HepG2 (cell line): Measurements from ENCODE around the gene ANKRD2.

Experiments
- CBFB ChIP-seq: sonication (generic); formaldehyde crosslinking; IDR thresholded peaks from 2 replicates; pipeline ENCODE4 v1.4.0; 2020; ENCODE audit warnings: missing genetic modification reagents
- E2F1 ChIP-seq: sonication (generic); formaldehyde crosslinking; IDR thresholded peaks from 2 replicates; pipeline ENCODE4 v1.5.0; 2020; ENCODE audit warnings: missing genetic modification reagents
- EHMT2 ChIP-seq: fragments of 200-600 bp; sonication (generic); IDR thresholded peaks from 2 replicates; pipeline ENCODE4 v1.7.0; 2017; ENCODE audit warnings: antibody characterized with exemption, low read depth, low read length, borderline replicate concordance
- FOSL1 ChIP-seq: sonication (generic); formaldehyde crosslinking; IDR thresholded peaks from 2 replicates; pipeline ENCODE4 v1.9.0; 2021; ENCODE audit warnings: missing genetic modification reagents, borderline replicate concordance
- GATA4 ChIP-seq: sonication (generic); IDR thresholded peaks from 2 replicates; pipeline ENCODE4 v1.6.1; 2016; ENCODE audit warnings: antibody characterized with exemption, low read depth, borderline replicate concordance
- NRL ChIP-seq: sonication (generic); formaldehyde crosslinking; IDR thresholded peaks from 2 replicates; pipeline ENCODE4 v1.5.0; 2020; ENCODE audit warnings: missing genetic modification reagents, mild to moderate bottlenecking, moderate library complexity, borderline replicate concordance
- PRDM15 ChIP-seq: sonication (generic); formaldehyde crosslinking; IDR thresholded peaks from 2 replicates; pipeline ENCODE4 v1.4.0; 2020; ENCODE audit warnings: missing genetic modification reagents
- STAT6 ChIP-seq: sonication (generic); formaldehyde crosslinking; IDR thresholded peaks from 2 replicates; pipeline ENCODE4 v1.4.0; 2020; ENCODE audit warnings: missing genetic modification reagents, mild to moderate bottlenecking, borderline replicate concordance
- TBL1XR1 ChIP-seq: fragments of 150-350 bp; IDR thresholded peaks from 2 replicates; pipeline ENCODE4 v1.6.1; 2014; ENCODE audit warnings: borderline replicate concordance, low read length; ENCODE audit not compliant: partially characterized antibody
- TFDP2 ChIP-seq: sonication (generic); formaldehyde crosslinking; IDR thresholded peaks from 2 replicates; pipeline ENCODE4 v1.4.0; 2020; ENCODE audit warnings: missing genetic modification reagents
- ZNF619 ChIP-seq: sonication (generic); formaldehyde crosslinking; IDR thresholded peaks from 2 replicates; pipeline ENCODE4 v1.4.0; 2020; ENCODE audit warnings: mild to moderate bottlenecking, missing genetic modification reagents
- TF ChIP-seq, protein P1 (sequence below): sonication (generic); formaldehyde crosslinking; IDR thresholded peaks from 2 replicates; pipeline ENCODE4 v1.4.0; 2020; ENCODE audit warnings: missing genetic modification reagents
- TF ChIP-seq, protein P2 (sequence below): sonication (generic); formaldehyde crosslinking; IDR thresholded peaks from 2 replicates; pipeline ENCODE4 v1.9.0; 2021; ENCODE audit warnings: missing genetic modification reagents, borderline replicate concordance
- TF ChIP-seq, protein P3 (sequence below): sonication (generic); formaldehyde crosslinking; IDR thresholded peaks from 2 replicates; pipeline ENCODE4 v1.5.0; 2020; ENCODE audit warnings: mild to moderate bottlenecking, missing genetic modification reagents, moderate library complexity

GRCh38 chr10:97618285-97618684 lies 45.7 kb downstream of the ANKRD2 start:
- TF ChIP-seq GATA4 (no peak), TFDP2 (no peak), TBL1XR1 (no peak), FOSL1 (no peak), EHMT2 (no peak), CBFB (CRISPR knock-in tag) (no peak), E2F1 (CRISPR knock-in tag) (no peak), PRDM15 (CRISPR knock-in tag) (no peak), STAT6 (no peak), ZNF619 (no peak), NRL (CRISPR knock-in tag) (no peak)
- TF ChIP-seq, protein P1, sequence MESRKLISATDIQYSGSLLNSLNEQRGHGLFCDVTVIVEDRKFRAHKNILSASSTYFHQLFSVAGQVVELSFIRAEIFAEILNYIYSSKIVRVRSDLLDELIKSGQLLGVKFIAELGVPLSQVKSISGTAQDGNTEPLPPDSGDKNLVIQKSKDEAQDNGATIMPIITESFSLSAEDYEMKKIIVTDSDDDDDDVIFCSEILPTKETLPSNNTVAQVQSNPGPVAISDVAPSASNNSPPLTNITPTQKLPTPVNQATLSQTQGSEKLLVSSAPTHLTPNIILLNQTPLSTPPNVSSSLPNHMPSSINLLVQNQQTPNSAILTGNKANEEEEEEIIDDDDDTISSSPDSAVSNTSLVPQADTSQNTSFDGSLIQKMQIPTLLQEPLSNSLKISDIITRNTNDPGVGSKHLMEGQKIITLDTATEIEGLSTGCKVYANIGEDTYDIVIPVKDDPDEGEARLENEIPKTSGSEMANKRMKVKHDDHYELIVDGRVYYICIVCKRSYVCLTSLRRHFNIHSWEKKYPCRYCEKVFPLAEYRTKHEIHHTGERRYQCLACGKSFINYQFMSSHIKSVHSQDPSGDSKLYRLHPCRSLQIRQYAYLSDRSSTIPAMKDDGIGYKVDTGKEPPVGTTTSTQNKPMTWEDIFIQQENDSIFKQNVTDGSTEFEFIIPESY, result no peak
- TF ChIP-seq, protein P2, sequence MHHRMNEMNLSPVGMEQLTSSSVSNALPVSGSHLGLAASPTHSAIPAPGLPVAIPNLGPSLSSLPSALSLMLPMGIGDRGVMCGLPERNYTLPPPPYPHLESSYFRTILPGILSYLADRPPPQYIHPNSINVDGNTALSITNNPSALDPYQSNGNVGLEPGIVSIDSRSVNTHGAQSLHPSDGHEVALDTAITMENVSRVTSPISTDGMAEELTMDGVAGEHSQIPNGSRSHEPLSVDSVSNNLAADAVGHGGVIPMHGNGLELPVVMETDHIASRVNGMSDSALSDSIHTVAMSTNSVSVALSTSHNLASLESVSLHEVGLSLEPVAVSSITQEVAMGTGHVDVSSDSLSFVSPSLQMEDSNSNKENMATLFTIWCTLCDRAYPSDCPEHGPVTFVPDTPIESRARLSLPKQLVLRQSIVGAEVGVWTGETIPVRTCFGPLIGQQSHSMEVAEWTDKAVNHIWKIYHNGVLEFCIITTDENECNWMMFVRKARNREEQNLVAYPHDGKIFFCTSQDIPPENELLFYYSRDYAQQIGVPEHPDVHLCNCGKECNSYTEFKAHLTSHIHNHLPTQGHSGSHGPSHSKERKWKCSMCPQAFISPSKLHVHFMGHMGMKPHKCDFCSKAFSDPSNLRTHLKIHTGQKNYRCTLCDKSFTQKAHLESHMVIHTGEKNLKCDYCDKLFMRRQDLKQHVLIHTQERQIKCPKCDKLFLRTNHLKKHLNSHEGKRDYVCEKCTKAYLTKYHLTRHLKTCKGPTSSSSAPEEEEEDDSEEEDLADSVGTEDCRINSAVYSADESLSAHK (CRISPR knock-in tag), result no peak
- TF ChIP-seq, protein P3, sequence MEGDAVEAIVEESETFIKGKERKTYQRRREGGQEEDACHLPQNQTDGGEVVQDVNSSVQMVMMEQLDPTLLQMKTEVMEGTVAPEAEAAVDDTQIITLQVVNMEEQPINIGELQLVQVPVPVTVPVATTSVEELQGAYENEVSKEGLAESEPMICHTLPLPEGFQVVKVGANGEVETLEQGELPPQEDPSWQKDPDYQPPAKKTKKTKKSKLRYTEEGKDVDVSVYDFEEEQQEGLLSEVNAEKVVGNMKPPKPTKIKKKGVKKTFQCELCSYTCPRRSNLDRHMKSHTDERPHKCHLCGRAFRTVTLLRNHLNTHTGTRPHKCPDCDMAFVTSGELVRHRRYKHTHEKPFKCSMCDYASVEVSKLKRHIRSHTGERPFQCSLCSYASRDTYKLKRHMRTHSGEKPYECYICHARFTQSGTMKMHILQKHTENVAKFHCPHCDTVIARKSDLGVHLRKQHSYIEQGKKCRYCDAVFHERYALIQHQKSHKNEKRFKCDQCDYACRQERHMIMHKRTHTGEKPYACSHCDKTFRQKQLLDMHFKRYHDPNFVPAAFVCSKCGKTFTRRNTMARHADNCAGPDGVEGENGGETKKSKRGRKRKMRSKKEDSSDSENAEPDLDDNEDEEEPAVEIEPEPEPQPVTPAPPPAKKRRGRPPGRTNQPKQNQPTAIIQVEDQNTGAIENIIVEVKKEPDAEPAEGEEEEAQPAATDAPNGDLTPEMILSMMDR, result no peak
